ENCODE data around the gene EMP1.

The EMP1 gene

GRCh38 chr12:13198876-13199275 lies 2.4 kb downstream of the EMP1 start:
- TF ChIP-seq CTCF (IDR thresholded peaks at IDR 0.05; ENCODE audit: extremely low read depth, insufficient read depth, missing control alignments) = no peak
- no peak for DNase-seq (ENCODE audit: low spot score)
- in situ Hi-C loops (cut with MboI; ENCODE audit: low pct_unique_long_range_greater_than_20kb, low sequenced_read_pairs, unreplicated experiment) = no loop called here

- in situ Hi-C loops (cut with MboI; ENCODE audit: low pct_unique_long_range_greater_than_20kb, low sequenced_read_pairs, unreplicated experiment) = no loop called here
- no peak for TF ChIP-seq CTCF (IDR thresholded peaks at IDR 0.05; ENCODE audit: extremely low read depth, insufficient read depth, missing control alignments)
- no peak for DNase-seq (ENCODE audit: low spot score)
Measured at GRCh38 chr12:13199592-13199991, 3.1 kb downstream of the EMP1 start.

GRCh38 chr12:13200841-13201240 lies 4.3 kb downstream of the EMP1 start:
- in situ Hi-C loops (cut with MboI; ENCODE audit: low pct_unique_long_range_greater_than_20kb, low sequenced_read_pairs, unreplicated experiment) = loop anchor here (10.0 to 25.0 kb wide), 3 partner anchors 189 to 414 kb away; partner anchors contain the start of genes APOLD1 and HEBP1
- DNase-seq (ENCODE audit: low spot score) = no peak
- TF ChIP-seq CTCF (IDR thresholded peaks at IDR 0.05; ENCODE audit: extremely low read depth, insufficient read depth, missing control alignments) = no peak

GRCh38 chr12:13203034-13203922 lies 6.8 kb downstream of the EMP1 start:
- peak; percentile 23 for DNase-seq (ENCODE audit: low spot score)
- in situ Hi-C loops (cut with MboI; ENCODE audit: low pct_unique_long_range_greater_than_20kb, low sequenced_read_pairs, unreplicated experiment) = loop anchor here (10.0 to 25.0 kb wide), 3 partner anchors 191 to 416 kb away; partner anchors contain the start of genes APOLD1 and HEBP1

GRCh38 chr12:13204428-13204827 lies 7.9 kb downstream of the EMP1 start:
- in situ Hi-C loops (cut with MboI; ENCODE audit: low pct_unique_long_range_greater_than_20kb, low sequenced_read_pairs, unreplicated experiment) = loop anchor here (10.0 to 25.0 kb wide), 3 partner anchors 192 to 417 kb away; partner anchors contain the start of genes APOLD1 and HEBP1
- no peak for DNase-seq (ENCODE audit: low spot score)
- TF ChIP-seq CTCF (IDR thresholded peaks at IDR 0.05; ENCODE audit: extremely low read depth, insufficient read depth, missing control alignments) = no peak

More at GRCh38 chr12:13203034-13203922, 6.8 kb downstream of the EMP1 start:
- TF ChIP-seq CTCF (IDR thresholded peaks at IDR 0.05; ENCODE audit: extremely low read depth, insufficient read depth, missing control alignments) = peak; percentile 33

- in situ Hi-C loops (cut with MboI; ENCODE audit: low pct_unique_long_range_greater_than_20kb, low sequenced_read_pairs, unreplicated experiment) = loop anchor here (10.0 to 25.0 kb wide), 3 partner anchors 194 to 419 kb away; partner anchors contain the start of genes APOLD1 and HEBP1
- DNase-seq (ENCODE audit: low spot score) = no peak
- TF ChIP-seq CTCF (IDR thresholded peaks at IDR 0.05; ENCODE audit: extremely low read depth, insufficient read depth, missing control alignments) = no peak
Measured at GRCh38 chr12:13205809-13206559, 9.5 kb downstream of the EMP1 start.
